ENCODE results near the gene LAP3.

LAP3 gene

GRCh38 chr4:17630228-17630627, 53.2 kb downstream of the LAP3 start:
- Histone ChIP-seq H3F3A (ENCODE audit: insufficient read depth) (peaks cover 12% of the 10 kb centered on the region; the same call in 1 of the 2 replicates), H3K79me2 (ENCODE audit: insufficient read depth, low read length) (no peaks in the 10 kb centered on the region), H3K9me3 (ENCODE audit: insufficient read depth, low read length) (no peaks in the 10 kb centered on the region), H2AFZ (ENCODE audit: low read depth, low read length, severe bottlenecking) (no peak overlapping the region), H3K9me2 (replicated peaks; ENCODE audit: insufficient read depth, low read length) (no peaks in the 10 kb centered on the region), H4K20me1 (ENCODE audit: low read depth, low read length) (no peaks in the 10 kb centered on the region), H3K4me2 (ENCODE audit: low read depth, low read length, poor library complexity, severe bottlenecking) (no peak overlapping the region), H3K36me3 (ENCODE audit: low read length) (peaks cover 12% of the 10 kb centered on the region; the same call in 1 of the 2 replicates), H3K27ac (ENCODE audit: low read depth, low read length) (no peak overlapping the region), H3K4me3 (ENCODE audit: insufficient read depth, low read length, poor library complexity, severe bottlenecking) (no peak overlapping the region), H3K27me3 (ENCODE audit: low read length) (no peaks in the 10 kb centered on the region), H3K9ac (ENCODE audit: low read length) (no peak overlapping the region)
- TF ChIP-seq EZH2phosphoT487 (conservative IDR thresholded peaks at IDR 0.05; ENCODE audit: low read length) (no peak), CTCF (IDR thresholded peaks at IDR 0.05; ENCODE audit: insufficient read depth, low read length, poor library complexity, severe bottlenecking) (no peak)

- no peaks in the 10 kb centered on the region for H3K79me2 ChIP-seq (ENCODE audit: insufficient read depth, low read length)
- no peak for TF ChIP-seq EZH2phosphoT487 (conservative IDR thresholded peaks at IDR 0.05; ENCODE audit: low read length)
- no peak for TF ChIP-seq CTCF (IDR thresholded peaks at IDR 0.05; ENCODE audit: insufficient read depth, low read length, poor library complexity, severe bottlenecking)
- H3K36me3 ChIP-seq (ENCODE audit: low read length) = peaks cover 12% of the 10 kb centered on the region; the same call in 1 of the 2 replicates
- H3K4me3 ChIP-seq (ENCODE audit: insufficient read depth, low read length, poor library complexity, severe bottlenecking) = no peak overlapping the region
- peaks cover 20% of the 10 kb centered on the region; the same call in 1 of the 2 replicates for H3F3A ChIP-seq (ENCODE audit: insufficient read depth)
- H4K20me1 ChIP-seq (ENCODE audit: low read depth, low read length) = no peaks in the 10 kb centered on the region
- no peak overlapping the region for H3K9ac ChIP-seq (ENCODE audit: low read length)
- H3K27me3 ChIP-seq (ENCODE audit: low read length) = no peaks in the 10 kb centered on the region
- no peaks in the 10 kb centered on the region for H3K9me3 ChIP-seq (ENCODE audit: insufficient read depth, low read length)
- H3K27ac ChIP-seq (ENCODE audit: low read depth, low read length) = no peak overlapping the region
- no peaks in the 10 kb centered on the region for H3K9me2 ChIP-seq (replicated peaks; ENCODE audit: insufficient read depth, low read length)
- no peak overlapping the region for H3K4me2 ChIP-seq (ENCODE audit: low read depth, low read length, poor library complexity, severe bottlenecking)
- no peak overlapping the region for H2AFZ ChIP-seq (ENCODE audit: low read depth, low read length, severe bottlenecking)
Measured at GRCh38 chr4:17633600-17633999, 56.6 kb downstream of the LAP3 start.

- H4K20me1 ChIP-seq (ENCODE audit: low read depth, low read length) = no peaks in the 10 kb centered on the region
- TF ChIP-seq EZH2phosphoT487 (conservative IDR thresholded peaks at IDR 0.05; ENCODE audit: low read length) (no peak), CTCF (IDR thresholded peaks at IDR 0.05; ENCODE audit: insufficient read depth, low read length, poor library complexity, severe bottlenecking) (no peak)
- H2AFZ ChIP-seq (ENCODE audit: low read depth, low read length, severe bottlenecking) = no peak overlapping the region
- no peak overlapping the region for H3K9ac ChIP-seq (ENCODE audit: low read length)
- no peaks in the 10 kb centered on the region for H3K27me3 ChIP-seq (ENCODE audit: low read length)
- H3K9me2 ChIP-seq (replicated peaks; ENCODE audit: insufficient read depth, low read length) = no peaks in the 10 kb centered on the region
- H3K36me3 ChIP-seq (ENCODE audit: low read length) = peaks cover 12% of the 10 kb centered on the region; the same call in 1 of the 2 replicates
- H3K9me3 ChIP-seq (ENCODE audit: insufficient read depth, low read length) = no peaks in the 10 kb centered on the region
- peaks cover 20% of the 10 kb centered on the region; the same call in 1 of the 2 replicates for H3F3A ChIP-seq (ENCODE audit: insufficient read depth)
- no peak overlapping the region for H3K4me2 ChIP-seq (ENCODE audit: low read depth, low read length, poor library complexity, severe bottlenecking)
- no peaks in the 10 kb centered on the region for H3K79me2 ChIP-seq (ENCODE audit: insufficient read depth, low read length)
- no peak overlapping the region for H3K27ac ChIP-seq (ENCODE audit: low read depth, low read length)
- H3K4me3 ChIP-seq (ENCODE audit: insufficient read depth, low read length, poor library complexity, severe bottlenecking) = no peak overlapping the region
Measured at GRCh38 chr4:17635056-17635455, 58.1 kb downstream of the LAP3 start.
